NCI-H345 treated with DMSO at 0.1 percent for 48 hours (cell line): Measurements from ENCODE around the gene CLINT1.
A peak's percentile ranks its signal among the peaks of the same experiment; 100 is the strongest.
"Not testable (repeated sequence)": the region's sequence is repeated elsewhere in the genome, so short reads cannot be mapped to it uniquely, and the experiment has no call there.

Experiments
- DNase-seq: peaks from one replicate; lab custom pipeline; 2025; ENCODE audit not compliant: unreplicated experiment; lab: John Stamatoyannopoulos, UW

Gene CLINT1

DNA sequence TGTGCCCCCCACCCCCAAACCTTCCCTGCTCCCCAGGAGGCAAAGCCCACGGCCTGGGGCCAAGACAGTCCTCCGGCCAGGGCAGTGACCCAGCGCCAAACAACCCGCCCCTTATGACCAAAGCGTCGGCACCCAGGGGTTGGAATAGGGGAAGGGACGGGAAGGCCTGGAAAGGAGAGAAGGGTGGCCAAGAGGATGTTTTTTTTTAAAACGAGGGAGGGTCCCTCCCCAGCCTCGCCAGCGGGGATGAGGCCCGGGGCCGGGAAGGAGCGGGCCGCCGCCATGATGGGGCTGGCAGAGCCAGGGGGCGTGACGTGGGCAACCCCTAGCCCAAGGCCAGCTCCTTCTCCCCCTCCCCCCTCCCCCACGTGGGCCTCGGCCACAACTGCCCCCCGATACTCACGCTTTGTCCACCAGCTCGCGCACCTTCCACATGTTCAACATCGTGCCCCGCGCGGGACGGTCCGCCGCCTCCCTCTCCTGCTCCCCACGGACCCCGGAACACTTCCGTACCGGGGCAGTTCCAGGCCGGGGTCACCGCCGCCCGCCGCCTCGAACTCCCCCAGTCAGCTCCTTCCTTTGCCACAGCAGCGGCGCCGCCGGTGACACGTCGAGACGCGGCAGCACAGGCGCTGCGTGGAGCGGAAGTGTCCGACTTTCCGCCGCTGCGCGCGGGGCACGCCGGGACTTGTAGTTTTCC is at the start of gene CLINT1:
CLINT1 (minus strand) TSS at position 619 of the 700 bp plus-strand sequence; CDS start at position 444, 175 bp downstream.
- peak; percentile 53 for DNase-seq

DNA sequence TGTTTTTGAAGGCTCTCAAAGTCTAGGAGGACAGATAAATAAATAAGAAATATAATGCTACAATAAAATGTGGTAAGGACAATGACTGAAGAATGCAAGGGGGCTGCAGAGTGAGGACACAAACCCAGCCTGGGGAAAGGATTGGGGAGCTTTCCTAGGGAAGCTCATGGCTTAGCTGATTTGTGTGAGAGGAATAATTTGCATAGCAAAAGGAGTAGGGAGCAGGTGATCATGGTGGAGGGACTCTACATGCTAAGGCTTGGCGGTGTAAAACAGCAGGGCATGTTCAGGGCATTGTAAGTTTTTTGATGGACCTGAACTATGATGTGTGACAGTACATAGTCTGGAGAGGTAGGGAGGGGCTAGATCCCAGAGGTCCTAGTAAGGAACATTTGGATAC is 49.5 kb upstream of the CLINT1 start:
- no peak for DNase-seq

DNA sequence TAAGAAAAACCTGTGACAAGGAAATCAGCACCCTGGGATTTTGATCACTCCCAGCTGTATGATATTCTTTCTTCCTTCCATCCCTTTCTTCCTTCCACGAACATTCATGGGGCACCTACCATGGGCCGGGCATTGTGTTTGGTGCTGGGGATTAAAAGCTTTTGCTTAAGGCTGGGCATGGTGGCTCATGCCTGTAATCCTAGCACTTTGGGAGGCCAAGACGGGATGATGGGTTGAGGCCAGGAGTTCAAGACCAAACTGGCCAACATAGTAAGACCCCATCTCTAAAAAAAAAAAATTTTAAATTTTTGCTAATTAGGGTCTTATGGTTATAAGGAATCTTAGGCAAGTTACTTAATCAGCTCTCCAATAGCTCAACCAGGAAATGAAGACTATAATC is 48.5 kb upstream of the CLINT1 start:
- no peak for DNase-seq

DNA sequence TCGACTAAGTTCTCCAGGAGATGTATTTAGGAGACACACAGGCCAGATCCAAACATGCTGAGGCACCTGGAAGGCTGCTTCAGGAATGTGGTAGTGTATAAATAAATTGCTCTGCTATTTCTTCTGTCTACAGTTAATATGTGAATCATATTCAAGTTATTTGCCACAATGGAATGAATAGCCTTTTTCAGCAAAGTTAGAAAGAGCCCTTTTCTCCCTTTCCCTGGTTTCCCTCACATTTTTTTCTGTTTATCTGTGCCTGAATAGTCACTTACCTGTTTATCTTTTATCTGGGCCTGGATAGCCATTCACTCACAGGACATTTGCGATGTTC is 44.1 kb upstream of the CLINT1 start:
- DNase-seq, result no peak

DNA sequence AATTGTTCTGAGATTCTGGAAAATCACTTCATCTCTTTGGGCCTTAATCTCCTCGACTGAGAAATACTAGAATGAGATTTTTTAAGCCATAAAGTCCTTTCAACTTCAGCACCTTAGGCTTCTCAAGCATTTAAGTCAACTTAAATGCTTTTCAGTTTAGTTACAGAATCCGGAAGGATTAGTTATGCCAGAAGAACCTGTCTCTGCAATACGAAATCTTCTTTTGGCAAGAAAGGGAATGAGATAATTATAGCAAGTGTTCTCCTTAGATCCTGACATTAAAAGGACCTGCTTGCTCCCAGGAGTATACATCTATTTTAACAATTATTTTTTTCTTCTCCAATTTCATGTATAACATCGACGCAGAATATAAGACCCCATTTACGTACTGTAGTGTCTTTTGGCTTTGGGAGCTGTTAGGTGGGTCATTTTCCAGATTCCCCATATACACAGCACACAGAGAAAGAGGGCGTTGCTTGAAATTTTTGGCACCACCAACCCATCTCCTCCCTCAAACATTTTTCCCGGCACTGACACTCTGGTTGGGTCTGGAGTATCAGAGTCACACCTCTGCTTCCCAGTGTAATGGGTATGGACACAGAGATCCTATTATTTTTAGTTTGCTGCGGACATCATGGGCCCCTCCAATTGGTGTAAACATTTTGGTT is 43.6 kb upstream of the CLINT1 start:
- no peak for DNase-seq

DNA sequence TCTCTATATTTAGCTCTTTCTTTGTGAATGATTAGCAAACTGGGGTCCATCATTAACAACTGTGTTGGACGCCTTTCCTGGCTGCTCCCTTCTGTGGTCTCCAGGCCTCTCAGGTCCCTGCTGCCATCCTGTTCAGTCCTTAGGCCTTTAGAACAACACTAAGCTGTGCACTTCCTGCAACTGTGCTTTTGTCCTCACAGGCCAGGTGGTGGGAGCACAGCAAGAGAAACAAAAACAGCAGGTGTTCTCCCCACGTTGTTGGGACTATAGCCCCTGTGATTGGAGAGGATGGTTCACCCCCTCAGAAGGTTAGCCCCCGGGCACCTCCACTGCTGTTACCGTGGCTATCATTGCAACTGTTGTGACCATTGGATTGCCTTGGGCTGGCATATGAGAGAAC is 41.7 kb upstream of the CLINT1 start:
- DNase-seq, result peak; percentile 60

DNA sequence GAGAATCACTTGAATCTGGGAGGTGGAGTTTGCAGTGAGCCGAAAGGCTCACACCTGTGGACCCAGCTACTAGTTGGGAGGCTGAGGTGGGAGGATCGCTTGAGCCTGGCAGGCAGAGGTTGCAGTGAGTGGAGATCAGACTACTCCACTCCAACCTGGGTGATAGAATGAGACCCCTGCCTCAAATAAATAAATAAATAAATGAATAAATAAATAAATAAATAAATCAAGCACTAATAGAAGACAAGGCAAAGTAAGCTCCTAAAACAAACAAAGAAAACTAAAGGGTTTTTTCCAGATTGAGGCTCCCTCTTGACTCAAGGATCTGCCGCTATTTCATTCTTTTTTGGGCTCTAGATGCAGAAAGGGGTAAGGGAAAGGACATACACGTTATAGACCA is 34.7 kb upstream of the CLINT1 start:
- DNase-seq, result no peak

DNA sequence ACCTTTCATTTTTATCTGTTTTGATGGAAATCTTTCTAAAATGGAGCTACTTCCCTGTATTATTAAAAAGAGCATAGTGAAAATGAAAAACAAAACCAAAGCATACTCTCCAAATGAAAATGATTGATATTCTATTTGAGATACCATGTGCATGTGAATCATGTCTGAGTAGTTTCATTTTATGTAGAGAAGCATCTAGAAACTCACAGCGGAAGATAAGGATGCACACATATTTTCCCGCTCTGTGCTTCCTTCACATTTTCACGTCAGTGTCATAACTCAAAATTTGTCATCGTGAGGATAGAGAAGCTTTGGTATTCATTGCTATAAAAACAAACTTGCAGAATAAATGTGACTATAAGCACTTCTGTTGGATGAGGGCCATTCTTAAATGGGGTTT is 34.0 kb upstream of the CLINT1 start:
- no peak for DNase-seq

DNA sequence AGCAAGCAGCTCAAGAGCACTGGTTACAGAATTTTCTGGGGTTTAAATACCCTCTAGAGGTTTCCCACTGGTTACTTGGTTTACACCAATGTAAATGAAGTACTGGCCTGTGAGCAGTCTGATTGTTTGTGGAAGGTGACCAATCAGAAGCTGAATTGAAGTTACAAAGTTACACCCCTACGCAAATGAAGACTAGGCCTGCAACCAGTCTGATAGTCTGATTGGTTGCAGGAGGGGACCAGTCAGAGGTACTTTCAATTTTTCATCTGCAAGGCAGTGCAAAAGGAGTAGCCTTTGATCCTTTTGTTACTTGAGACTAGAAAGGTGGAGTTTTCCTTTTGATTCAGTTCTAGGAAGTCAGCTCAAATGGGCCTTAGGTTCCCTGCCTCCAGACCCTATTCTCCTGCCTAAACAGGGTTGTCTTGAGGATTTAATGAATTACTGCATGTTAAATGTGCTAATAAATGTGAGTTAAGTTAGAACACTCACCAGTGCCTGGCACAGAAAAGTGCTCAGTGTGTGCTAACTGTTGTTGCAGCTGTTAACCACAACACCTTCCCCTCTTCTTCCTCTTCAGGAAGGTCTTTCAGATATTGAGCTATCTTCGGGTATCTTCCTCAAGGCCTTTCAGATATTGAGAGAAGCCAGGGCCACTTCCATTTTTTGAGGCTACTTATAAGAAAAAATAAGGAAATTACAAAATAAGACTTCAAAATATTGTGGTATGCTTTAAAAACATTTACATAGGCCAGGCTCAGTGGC is 32.1 kb upstream of the CLINT1 start:
- DNase-seq, result no peak

DNA sequence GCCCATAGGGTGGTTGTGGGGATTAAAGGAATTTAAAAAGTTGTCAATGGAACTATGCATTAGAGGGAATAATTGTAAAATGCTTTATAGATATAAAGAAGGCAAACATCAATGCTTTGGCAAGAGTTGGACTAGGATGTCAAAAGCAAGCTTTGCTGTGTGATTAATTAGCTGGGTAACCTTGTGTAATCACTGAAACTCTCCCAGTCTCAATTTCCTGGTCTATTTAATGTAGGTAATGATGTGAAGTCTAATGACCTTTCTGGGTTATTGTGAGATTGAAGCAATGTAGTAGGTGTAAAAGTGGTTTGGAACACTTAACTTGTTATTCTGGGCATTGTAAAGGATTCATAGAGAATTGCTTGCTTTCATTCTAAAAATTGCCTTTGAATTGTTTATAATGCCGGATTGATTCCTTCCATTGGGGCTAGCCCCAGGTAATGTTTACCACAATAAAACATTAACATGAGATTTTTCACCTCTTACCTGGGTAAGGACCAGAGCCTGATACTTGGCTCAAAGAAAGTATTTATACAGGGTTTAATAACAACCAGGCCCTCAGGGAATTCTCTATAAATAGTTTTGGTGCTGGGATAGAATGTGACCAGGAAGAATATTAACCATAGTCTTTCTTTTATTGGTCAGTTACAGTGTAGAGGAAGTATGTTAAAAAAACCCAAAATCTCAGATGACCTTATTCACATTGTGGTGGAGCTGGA is 30.0 kb upstream of the CLINT1 start:
- peak; percentile 34 for DNase-seq

DNA sequence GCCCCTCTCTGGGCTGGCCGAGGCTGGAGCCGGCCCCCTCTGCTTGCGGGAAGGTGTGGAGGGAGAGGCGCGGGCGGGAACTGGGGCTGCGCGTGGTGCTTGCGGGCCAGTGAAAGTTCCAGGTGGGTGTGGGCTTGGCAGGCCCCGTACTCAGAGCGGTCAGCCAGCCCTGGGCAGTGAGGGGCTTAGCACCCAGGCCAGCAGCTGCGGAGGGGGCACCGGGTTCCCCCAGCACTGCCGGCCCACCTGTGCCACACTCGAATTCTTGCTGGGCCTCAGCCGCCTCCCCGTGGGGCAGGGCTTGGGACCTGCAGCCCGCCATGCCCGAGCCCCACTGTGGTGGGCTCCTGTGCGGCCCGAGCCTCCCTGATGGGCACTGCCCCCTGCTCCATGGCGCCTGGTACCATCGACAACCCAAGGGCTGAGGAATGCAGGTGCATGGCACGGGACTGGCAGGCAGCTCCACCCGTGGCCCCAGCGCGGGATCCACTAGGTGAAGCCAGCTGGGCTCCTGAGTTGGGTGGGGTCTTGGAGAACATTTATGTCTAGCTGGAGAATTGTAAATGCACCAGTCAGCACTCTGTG is 27.9 kb upstream of the CLINT1 start:
- no peak for DNase-seq

DNA sequence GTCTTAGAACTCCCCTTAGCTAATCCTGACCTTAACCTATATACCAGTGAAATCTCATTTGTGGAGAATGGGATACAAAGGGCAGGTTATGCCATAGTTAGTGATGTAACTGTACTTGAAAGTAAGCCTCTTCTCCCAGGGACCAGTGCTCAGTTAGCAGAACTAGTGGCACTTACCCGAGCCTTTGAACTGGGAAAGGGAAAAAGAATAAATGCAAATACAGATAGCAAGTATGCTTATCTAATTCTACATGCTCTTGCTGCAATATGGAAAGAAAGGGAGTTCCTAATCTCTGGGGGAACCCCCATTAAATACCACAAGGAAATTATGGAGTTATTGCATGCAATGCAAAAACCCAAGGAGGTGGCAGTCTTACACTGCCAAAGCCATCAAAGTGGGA is 26.1 kb upstream of the CLINT1 start:
- not testable (repeated sequence) for DNase-seq

DNA sequence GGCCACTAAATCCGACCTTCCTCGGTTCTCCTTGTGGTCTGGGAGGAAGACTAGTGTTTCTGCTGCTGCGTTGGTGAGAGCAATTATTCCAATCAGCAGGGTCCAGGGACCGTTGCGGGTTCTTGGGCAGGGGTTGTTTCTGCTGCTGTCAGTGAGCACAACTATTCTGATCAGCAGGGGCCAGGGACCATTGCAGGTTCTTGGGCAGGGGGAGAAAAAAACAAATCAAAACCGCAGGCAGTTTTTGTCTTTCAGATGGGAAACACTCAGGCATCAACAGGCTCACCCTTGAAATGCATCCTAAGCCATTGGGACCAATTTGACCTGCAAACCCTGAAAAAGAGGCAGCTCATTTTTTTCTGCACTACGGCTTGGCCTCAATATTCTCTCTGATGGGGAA is 22.6 kb upstream of the CLINT1 start:
- not testable (repeated sequence) for DNase-seq

DNA sequence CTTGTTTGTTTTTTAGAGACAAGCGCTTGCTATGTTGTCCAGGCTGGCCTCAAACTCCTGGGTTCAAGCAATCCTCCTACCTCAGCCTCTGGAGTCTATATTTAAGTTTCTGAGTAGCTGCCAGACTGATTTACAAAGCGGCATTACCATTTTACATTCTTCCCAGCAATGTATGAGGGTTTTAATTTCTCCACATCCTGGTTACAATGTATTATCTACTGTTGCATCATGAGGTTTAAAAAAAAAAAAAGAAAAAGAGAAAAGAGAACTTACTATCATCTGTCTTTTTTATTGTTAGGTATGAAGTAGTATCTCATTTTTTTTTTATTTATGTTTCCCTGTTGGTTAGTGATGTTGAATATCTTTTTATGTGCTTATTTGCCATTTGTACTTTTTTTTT is 18.9 kb upstream of the CLINT1 start:
- DNase-seq, result no peak

DNA sequence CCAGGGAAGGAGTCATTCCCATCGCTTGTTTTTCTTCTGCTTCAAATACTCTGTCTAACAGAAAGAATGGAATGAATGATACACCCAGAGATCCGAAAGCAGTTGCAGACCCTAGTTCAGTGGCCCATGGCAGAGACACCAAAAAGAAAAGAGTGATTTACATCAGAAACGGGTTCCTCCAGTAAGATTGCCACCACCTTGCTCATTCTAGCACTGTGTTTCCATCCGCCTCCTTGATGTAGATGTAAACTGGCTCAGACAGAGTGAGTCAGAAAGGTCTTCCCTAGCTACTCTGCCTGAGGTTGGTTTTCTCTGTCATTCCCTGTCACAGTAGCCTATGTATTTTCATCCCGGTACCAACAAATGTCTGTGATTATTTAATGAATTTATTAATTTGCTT is 15.9 kb upstream of the CLINT1 start:
- DNase-seq, result no peak

DNA sequence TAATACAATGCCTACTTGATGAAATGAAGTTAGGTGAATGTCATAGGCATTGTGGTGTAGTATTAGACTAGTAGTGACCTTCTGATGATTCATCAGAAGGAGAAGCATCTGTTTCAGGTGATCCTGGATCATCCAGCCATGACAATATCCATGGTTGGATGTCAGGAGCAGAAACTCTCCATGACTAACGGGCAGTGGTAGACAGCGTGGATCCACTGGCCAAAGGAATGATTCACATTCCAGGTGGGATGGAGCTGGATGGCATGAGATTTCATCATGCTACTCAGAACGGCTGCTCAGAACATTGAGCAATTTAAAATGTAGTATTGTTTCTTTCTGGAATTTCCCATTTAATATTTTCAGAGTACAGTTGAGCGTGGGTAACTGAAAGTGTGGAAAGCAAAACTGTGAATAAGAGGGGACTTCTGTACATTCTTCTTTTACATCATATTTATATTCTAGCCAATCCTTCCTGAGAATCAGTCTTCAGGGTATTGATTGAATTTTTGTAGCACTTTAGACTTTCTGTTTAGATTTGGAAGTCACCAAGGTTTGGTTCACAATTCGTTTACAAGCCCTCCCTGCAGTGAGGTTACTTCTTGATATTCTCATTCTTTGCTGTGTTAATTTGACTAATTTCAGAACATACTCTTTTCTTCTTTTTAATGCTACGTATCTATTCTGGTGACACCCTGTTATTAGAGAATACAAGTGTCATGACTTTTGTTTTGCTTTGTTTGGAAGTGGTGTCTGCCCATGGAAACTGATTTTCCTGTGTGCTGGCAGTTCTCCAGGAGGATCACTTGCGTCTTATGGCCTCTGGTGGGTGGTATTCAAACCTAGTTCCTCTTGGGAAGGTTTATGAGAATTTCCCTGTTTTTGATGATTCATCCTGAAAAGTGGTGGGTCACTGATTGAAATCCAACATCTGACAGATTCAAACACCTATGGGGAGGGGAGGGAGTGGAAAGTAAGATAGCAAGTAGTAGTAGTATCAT is 12.2 kb upstream of the CLINT1 start:
- DNase-seq, result no peak

DNA sequence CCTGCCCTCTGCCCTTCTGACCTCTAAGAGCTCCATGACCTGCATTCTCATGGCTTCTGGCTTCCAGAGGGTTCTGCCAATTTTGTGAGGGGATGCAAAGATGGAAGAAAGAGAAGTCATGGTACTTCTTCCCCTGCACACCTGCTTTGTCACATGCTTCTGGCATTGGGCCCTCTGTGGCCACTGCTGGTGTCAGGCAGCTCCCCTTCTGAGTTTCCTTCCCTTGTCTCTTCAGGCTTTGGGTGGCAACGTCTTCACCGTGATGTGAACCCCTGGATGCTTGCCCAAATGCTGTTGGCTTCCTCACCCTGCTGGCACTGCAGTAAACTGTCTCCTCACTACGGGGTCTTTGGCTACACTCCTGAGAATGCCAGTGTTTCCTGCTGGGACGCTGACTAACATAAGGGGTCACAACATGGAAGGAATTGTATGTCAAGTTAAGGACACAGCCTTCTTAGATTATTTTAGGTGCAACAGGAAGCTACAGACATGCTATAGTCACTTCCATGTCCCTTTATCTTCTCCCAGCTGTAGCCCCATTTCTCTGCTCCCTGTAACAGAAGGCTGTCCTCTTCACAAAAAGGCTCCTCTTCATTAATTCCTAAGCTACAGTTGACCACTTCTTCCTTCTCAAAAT is 8.9 kb upstream of the CLINT1 start:
- no peak for DNase-seq

DNA sequence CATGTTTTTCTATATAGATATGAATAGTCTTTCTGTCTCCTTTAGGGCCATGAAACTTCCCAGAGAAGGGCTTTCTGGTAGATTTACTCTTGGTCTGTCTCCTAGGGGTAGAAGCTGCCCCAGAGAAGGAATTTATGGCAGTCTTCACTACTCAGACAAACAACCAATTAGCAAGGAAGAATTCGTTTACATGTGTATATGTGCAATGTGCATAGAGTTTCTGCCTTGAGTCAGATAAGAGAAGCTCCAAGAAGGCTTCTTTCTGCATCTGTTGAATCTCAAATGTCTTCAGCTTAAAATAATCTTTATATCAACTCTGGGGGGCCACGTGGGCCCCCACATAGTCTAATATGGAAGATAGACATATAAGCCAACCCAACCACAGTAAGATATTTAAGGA is 7.6 kb upstream of the CLINT1 start:
- no peak for DNase-seq

DNA sequence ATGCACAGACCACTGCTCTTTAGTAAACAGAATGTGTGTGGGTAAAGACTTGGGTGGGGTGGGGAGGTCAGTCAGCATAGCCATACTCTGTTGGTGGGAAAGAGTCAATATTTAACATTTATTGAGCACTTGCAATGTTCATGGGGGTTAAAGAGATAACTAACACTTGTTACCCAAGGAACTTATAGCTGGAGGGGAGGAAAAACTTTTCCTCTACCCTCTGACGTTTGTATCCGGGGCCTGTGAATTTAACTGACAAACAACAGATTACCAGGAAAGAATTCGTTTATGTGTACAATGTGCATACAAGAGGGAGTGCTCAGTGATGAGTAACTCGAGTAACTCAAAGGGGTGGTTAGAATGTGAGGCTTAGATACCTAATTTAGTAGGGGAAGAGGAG is 6.8 kb upstream of the CLINT1 start:
- DNase-seq, result no peak

DNA sequence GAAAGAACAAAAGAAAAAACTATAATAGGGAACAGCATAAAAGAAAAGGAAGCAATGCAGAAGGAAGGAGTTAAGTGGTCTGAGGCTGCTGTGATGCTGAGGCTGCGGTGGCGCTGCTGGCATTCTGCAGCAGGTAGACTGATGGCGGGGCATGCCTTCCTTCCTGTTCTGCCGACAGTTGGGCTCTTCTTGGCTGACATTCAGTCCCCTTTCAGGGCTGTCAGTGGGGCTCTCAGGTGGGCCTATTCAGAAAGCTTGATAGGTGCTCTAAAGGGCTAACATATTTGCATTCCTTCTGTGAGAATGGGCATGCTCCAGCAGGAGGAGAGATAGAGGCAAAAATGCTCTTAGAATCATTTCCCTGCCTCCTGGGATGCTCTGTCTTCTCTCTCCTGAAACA is 5.1 kb upstream of the CLINT1 start:
- no peak for DNase-seq
